GM23338 (cell line): ENCODE measurements around the gene IDH3A. TPM values are rescaled to one million over a fixed set of nuclear protein-coding genes. Genes with fewer than 3 reads are reported as not detected.

Experiments used
- EZH2 ChIP-seq: fragments of 200-600 bp; sonication (generic); IDR thresholded peaks from one replicate; pipeline ENCODE4 v1.8.0; 2017; ENCODE audit warnings: antibody characterized with exemption, mild to moderate bottlenecking, low read depth; ENCODE audit not compliant: unreplicated experiment
- STAT1 ChIP-seq: IDR thresholded peaks from one replicate; pipeline ENCODE4 v1.6.1; 2016; ENCODE audit warnings: antibody characterized with exemption; ENCODE audit not compliant: unreplicated experiment
- ZNF114 ChIP-seq: fragments of 250-450 bp; sonication (Bioruptor Pico); IDR thresholded peaks from 2 replicates; pipeline ENCODE4 v1.5.0; 2020; ENCODE audit warnings: mild to moderate bottlenecking, moderate library complexity
- polyA plus RNA-seq: library from polyadenylated mRNA; unstranded; fragments of >200 nt; fragmentation: Nextera tagmentation; extraction: Ambion mirVana; gene quantifications from 2 replicates; pipeline ENCODE4 v1.2.1, GENCODE V29; 2016
- total RNA-seq: library from RNA; depleted of rRNA; stranded (reverse); fragments of >200 nt; shearing (Covaris generic); gene quantifications from 2 replicates; pipeline ENCODE4 v1.2.3, GENCODE V29; 2014
- TF ChIP-seq, protein P1 (sequence below): fragments of 250-450 bp; sonication (Bioruptor Pico); IDR thresholded peaks from 2 replicates; pipeline ENCODE4 v1.5.0; 2020; ENCODE audit warnings: mild to moderate bottlenecking, moderate library complexity
- TF ChIP-seq, protein P2 (sequence below), 2 experiments: fragments of 200-600 bp in 1 of 2; sonication (generic) in 1 of 2; conservative IDR thresholded peaks; 2 replicates each; pipeline versions ENCODE4 v1.5.1 to v1.6.1; 2016 to 2017; ENCODE audit warnings: antibody characterized with exemption in 2 of 2, low read depth in 2 of 2, mild to moderate bottlenecking in 2 of 2, moderate library complexity in 1 of 2

The IDH3A gene
- total and polyA plus RNA-seq, 2 experiments from 2014 or later: 24.1 to 41.6 TPM

DNA sequence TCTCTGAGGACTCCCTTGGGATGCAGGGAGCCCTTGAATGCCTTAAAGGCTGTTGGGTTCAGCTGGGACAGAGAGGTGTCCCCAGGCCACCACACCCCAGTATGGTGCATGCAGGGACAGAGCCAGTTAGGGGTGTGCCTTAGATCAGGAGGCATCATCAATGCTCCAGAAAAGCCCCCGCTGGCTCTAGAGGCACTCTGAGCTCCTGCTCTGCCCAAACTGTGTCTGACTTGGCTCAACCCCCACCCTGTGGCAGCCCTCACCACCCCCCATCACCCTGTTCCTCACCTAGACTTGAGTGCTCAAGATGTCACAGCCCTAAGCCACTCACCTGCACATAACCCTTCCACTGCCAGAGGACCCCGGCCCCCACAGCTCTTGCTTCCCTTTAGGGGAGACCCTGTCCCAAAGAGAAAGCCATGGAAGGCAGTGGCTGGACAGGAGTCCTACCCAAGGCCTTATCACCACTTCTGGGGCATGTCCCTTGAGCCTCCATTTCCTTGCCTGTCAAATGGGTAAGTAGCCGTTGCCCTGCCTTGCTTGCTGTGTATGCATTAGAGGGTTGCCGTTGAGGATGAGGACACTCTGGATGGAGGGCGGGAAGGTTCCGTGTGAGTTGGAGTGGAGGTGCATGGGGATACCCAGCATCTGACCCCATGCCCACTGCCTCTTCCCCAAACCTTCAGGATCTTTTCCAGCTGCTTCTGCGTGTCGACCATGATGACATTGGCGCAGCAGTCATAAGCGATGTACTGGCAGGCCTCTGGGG lies 43.8 kb downstream of the IDH3A start (continued):
- TF ChIP-seq, protein P1, sequence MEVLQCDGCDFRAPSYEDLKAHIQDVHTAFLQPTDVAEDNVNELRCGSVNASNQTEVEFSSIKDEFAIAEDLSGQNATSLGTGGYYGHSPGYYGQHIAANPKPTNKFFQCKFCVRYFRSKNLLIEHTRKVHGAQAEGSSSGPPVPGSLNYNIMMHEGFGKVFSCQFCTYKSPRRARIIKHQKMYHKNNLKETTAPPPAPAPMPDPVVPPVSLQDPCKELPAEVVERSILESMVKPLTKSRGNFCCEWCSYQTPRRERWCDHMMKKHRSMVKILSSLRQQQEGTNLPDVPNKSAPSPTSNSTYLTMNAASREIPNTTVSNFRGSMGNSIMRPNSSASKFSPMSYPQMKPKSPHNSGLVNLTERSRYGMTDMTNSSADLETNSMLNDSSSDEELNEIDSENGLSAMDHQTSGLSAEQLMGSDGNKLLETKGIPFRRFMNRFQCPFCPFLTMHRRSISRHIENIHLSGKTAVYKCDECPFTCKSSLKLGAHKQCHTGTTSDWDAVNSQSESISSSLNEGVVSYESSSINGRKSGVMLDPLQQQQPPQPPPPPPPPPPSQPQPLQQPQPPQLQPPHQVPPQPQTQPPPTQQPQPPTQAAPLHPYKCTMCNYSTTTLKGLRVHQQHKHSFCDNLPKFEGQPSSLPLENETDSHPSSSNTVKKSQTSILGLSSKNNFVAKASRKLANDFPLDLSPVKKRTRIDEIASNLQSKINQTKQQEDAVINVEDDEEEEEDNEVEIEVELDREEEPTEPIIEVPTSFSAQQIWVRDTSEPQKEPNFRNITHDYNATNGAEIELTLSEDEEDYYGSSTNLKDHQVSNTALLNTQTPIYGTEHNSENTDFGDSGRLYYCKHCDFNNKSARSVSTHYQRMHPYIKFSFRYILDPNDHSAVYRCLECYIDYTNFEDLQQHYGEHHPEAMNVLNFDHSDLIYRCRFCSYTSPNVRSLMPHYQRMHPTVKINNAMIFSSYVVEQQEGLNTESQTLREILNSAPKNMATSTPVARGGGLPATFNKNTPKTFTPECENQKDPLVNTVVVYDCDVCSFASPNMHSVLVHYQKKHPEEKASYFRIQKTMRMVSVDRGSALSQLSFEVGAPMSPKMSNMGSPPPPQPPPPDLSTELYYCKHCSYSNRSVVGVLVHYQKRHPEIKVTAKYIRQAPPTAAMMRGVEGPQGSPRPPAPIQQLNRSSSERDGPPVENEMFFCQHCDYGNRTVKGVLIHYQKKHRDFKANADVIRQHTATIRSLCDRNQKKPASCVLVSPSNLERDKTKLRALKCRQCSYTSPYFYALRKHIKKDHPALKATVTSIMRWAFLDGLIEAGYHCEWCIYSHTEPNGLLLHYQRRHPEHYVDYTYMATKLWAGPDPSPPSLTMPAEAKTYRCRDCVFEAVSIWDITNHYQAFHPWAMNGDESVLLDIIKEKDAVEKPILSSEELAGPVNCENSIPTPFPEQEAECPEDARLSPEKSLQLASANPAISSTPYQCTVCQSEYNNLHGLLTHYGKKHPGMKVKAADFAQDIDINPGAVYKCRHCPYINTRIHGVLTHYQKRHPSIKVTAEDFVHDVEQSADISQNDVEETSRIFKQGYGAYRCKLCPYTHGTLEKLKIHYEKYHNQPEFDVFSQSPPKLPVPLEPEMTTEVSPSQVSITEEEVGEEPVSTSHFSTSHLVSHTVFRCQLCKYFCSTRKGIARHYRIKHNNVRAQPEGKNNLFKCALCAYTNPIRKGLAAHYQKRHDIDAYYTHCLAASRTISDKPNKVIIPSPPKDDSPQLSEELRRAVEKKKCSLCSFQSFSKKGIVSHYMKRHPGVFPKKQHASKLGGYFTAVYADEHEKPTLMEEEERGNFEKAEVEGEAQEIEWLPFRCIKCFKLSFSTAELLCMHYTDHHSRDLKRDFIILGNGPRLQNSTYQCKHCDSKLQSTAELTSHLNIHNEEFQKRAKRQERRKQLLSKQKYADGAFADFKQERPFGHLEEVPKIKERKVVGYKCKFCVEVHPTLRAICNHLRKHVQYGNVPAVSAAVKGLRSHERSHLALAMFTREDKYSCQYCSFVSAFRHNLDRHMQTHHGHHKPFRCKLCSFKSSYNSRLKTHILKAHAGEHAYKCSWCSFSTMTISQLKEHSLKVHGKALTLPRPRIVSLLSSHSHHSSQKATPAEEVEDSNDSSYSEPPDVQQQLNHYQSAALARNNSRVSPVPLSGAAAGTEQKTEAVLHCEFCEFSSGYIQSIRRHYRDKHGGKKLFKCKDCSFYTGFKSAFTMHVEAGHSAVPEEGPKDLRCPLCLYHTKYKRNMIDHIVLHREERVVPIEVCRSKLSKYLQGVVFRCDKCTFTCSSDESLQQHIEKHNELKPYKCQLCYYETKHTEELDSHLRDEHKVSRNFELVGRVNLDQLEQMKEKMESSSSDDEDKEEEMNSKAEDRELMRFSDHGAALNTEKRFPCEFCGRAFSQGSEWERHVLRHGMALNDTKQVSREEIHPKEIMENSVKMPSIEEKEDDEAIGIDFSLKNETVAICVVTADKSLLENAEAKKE: no peak
- TF ChIP-seq ZNF114 (no peak), STAT1 (no peak), EZH2 (no peak)
- TF ChIP-seq, protein P2, sequence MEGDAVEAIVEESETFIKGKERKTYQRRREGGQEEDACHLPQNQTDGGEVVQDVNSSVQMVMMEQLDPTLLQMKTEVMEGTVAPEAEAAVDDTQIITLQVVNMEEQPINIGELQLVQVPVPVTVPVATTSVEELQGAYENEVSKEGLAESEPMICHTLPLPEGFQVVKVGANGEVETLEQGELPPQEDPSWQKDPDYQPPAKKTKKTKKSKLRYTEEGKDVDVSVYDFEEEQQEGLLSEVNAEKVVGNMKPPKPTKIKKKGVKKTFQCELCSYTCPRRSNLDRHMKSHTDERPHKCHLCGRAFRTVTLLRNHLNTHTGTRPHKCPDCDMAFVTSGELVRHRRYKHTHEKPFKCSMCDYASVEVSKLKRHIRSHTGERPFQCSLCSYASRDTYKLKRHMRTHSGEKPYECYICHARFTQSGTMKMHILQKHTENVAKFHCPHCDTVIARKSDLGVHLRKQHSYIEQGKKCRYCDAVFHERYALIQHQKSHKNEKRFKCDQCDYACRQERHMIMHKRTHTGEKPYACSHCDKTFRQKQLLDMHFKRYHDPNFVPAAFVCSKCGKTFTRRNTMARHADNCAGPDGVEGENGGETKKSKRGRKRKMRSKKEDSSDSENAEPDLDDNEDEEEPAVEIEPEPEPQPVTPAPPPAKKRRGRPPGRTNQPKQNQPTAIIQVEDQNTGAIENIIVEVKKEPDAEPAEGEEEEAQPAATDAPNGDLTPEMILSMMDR (conservative IDR thresholded peaks at IDR 0.05; ENCODE audit: low read depth in 2 of 2): no peak
